DMS153 treated with DMSO at 0.1 percent for 48 hours (cell line): ENCODE data around the gene SETBP1.

ENCODE experiments used
- DNase-seq: peaks from one replicate; lab custom pipeline; 2025; ENCODE audit not compliant: unreplicated experiment; lab: John Stamatoyannopoulos, UW

Gene SETBP1

GRCh38 chr18:44811572-44812125 is 131.0 kb downstream of the SETBP1 start:
- DNase-seq = no peak

- DNase-seq = no peak
Measured at GRCh38 chr18:44812426-44812825, 131.7 kb downstream of the SETBP1 start.

DNA sequence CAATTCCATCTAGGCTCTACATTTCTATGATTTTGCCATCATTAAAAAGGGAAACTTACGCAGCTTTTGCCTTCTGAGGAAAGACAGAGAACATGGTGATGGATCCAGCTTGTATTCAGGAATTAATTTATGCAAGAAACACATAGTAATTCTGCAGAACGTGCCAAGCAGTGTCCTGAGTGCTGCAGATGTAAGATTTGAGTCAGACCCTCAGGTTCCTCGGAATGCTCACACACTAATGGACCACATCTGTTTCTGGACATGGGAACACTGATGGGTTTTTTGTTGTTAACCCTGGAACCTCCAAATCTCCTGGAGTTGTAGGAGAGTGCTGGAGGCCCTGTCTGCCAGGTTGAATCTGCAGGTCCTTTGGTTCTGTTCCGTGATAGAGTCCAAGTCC is 132.9 kb downstream of the SETBP1 start:
- no peak for DNase-seq

DNA sequence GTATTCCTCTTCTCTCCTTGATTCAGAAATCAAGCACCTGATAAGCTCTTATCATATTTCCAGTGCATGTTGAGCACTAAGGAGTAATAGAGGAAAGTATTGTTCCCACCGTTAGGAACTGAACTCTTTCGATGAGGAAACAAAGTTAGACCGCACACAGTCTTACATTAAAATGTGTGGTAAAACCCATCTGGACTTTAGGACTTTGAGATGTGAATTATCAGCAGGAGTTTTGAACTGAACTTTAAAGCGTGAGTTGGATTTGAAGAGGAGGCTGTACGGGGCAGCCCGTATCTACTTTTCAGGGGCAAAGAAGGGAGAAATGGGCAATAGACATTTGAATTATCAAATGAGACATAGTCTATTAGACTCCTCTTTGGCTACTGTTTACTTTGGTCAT is 134.4 kb downstream of the SETBP1 start:
- no peak for DNase-seq

DNA sequence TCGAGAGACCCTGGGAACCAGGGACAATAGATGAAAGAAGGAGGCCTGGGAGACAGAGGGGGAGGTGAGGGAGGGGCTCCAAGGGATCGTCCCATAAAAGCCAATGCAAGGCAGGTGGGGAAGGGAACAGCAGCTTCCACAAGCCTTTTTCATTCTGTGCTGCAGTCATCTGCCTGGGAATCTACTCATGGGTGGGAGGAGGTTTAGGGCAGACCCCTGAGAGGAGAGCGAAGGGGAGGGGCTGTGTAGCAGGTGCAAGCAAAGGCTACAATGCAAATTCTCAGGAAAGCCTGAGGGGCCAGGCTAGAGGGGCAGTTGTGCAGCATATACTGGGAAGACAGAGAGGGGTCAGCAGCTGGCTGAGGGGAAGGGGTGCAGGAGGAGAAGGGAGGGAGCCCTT is 135.4 kb downstream of the SETBP1 start:
- no peak for DNase-seq

- no peak for DNase-seq
Measured at GRCh38 chr18:44816477-44816876, 135.8 kb downstream of the SETBP1 start.

- DNase-seq = no peak
Measured at GRCh38 chr18:44817831-44818473, 137.3 kb downstream of the SETBP1 start.

DNA sequence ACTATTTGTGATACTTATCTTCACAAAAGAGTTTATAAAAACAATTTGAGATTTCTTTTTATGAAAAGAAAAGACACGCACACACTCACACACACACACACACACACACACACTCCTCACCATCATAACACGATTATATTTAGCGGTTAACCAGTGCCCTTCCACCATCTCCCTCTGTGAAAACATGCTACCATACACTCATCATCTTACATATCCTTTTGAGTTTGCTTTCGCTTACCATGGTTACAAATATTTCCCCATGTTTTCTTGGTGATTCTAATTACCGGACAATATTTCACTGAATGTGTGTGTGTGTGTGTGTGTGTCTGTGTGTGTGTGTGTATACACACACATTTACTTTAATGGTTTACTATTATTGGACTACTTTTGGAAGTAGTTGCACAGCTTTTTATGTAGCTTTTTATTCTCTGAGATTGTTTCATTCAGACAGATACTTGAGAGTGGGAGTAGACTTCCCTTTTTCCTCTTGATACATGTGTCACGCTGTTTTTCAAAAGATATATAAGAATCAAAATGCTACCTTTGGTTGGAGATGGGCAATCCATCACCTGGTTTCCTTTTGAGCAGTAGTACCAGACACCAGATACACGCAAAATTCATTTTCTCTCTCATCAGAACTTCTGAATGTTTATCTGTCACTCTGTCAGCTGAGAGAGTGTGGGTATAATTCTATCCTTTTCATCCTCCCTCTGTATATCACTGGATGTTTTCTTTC is 138.1 kb downstream of the SETBP1 start:
- no peak for DNase-seq

GRCh38 chr18:44819944-44820510 is 139.3 kb downstream of the SETBP1 start:
- no peak for DNase-seq

DNA sequence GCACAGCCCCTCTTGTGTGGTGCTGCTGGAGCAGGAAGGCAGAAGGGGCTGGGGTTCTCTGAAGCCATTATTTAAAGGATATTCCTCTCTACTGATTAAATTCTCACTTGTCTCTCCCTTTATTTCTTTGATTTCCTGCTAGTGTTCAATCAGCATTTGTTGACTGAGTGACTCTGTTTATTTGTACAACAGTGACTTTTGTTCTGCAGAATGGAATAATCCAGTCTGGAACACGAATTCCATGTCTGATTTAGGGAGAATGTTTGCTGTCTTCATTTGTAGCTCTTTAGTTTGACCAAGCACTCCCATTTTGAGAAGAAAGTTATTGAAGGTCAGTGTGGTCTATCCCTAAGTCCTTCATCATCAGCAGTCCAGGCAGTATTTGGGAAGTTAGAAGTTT is 141.2 kb downstream of the SETBP1 start:
- no peak for DNase-seq

DNA sequence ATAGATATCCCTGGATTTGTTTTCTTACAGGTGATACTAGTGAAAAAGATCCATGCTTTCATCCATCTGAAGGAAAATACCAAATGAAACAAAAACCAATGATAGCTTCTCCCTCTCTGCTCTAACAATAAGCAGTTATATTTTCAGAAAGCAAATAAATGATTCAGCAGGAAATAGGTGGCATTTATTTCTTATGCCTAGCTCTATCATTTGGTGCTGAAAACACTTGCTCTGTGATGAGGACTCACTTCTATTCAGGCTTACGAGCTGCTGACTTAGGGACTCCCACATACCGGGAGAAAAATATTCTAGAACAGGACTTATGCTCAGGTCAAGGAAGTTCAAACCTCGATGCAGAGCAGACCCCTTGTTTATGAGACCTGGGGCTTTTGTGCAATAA is 142.6 kb downstream of the SETBP1 start:
- no peak for DNase-seq

- DNase-seq = no peak
Measured at GRCh38 chr18:44823782-44824181, 143.1 kb downstream of the SETBP1 start.

DNA sequence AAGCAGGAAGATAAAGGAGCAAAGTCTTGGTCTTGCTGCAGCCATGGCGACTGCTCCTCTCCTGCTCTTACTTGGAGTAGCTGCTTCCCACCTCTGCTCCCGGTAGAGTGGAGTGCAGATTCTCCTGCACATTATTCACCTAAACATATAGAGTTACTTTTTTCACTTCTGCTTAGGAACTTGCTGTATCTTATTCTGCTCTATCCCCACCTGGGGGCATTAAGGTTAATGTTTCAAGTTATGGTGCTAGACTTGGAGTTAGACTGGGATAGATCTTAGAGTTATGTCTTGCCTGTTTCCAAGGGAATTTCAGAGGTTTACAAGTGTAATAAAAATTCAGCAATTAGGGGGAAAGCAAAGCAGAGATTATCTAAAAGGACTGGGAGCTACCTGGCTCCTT is 144.2 kb downstream of the SETBP1 start:
- DNase-seq = no peak

GRCh38 chr18:44826418-44827259 is 146.0 kb downstream of the SETBP1 start:
- DNase-seq = peak; percentile 75

DNA sequence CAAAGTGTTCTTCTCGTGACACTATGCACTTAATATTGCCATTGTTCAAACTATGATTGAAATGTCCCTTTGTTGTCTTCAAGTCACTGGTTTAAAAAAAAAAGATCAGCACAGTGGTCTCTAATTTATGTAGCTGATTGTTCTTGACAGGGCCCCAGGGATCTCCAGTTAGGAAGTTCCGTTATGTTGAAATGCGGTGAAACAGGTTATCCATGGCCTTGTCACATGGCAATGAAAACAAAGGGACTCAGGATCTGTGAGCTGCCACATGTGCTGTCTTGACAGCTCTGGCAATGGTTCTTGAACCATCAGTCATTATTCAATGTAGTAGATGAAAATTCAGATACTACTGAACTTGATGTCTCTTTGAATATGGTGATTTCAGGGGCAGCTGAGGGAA is 147.4 kb downstream of the SETBP1 start:
- DNase-seq = no peak

DNA sequence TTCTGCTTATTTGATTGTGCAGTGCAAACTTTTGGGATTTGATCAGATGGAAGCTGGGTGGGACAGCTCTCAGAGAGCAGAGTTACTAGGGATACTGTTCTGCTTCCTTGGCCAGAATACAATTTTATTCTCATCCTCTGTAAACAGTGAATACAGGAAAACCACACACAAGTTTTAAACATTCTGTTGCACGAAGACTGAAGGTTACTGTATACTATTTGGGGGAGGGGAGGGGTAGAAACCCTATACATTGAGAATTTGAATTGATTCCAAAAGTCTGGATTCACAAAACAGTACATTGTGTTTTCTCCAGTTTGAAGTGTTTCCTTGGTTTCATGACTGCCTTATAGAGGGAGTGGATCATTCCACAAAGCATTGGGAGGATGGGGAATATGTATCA is 149.9 kb downstream of the SETBP1 start:
- DNase-seq = no peak

- no peak for DNase-seq
Measured at GRCh38 chr18:44833786-44834185, 153.1 kb downstream of the SETBP1 start.

- DNase-seq = no peak
Measured at GRCh38 chr18:44834867-44835469, 154.3 kb downstream of the SETBP1 start.

DNA sequence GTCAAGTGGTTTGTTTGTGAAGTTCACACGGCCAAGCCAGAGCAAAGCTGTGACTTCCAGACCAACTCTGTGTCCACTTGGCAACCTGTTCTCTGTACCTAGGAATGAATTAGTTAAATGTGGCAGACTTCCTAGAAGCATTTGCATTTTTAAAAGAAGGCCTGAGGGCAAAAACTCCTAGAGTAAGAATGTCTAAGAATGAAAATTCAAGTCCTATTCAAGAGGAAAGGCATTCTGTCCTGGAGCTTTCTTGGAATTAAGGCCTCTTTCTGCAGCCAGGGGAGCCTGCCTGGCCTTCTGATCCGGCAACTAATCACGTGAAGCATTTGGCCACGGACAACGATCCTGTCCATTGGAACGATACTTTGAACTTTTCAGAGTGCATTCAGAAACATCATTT is 155.0 kb downstream of the SETBP1 start:
- no peak for DNase-seq

DNA sequence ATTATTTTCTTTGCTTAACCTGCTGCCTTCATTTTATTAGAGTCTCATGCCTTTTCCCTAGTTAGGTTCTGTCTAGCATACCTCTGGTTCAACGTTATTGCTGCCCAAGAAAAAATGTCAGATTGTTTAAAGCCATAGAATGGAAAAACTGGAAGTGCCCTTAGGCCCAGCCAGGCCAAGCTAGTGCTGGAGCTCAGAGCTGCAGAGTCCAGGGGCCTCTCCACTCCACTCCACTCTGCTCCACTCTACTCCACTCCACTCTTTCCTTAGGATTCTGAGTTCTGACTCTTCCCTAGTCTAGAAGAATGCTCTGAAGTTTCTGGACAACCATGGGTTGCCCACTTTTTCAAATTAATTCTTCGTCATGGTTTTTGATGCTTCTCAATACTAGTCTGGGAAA is 155.6 kb downstream of the SETBP1 start:
- DNase-seq = no peak
